Activated T-cell treated with anti-CD3 and anti-CD28 coated beads, Interleukin-2, amount 50 U/mL, for 1 hour (primary cell): ENCODE results near the gene GADL1.

ENCODE experiments used
- DNase-seq: peaks from one replicate; pipeline ENCODE4 v3.0.0-alpha.2; 2020

Gene GADL1

GRCh38 chr3:30753766-30754165 is 140.7 kb downstream of the GADL1 start:
- no peak for DNase-seq

GRCh38 chr3:30752970-30753369 is 141.5 kb downstream of the GADL1 start:
- no peak for DNase-seq

DNA sequence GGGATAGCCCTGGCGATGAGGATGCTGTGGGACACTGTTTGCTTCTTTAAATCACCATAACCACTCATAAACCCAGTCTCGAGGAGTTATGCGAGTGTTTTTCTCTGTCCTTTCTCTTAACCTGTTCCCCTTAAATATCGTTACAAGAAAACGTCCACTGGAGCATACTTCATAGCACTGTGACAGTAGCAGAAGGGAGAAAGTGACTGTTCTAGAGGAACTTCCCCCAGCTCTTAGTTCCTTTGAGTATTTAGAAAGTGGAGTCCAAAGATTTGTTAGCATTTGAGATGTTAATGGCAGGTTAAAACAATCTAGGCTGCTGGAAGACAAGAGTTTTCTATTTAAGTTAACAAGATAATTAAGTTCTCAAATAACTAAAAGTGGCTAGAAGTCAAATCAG is 142.0 kb downstream of the GADL1 start:
- no peak for DNase-seq

DNA sequence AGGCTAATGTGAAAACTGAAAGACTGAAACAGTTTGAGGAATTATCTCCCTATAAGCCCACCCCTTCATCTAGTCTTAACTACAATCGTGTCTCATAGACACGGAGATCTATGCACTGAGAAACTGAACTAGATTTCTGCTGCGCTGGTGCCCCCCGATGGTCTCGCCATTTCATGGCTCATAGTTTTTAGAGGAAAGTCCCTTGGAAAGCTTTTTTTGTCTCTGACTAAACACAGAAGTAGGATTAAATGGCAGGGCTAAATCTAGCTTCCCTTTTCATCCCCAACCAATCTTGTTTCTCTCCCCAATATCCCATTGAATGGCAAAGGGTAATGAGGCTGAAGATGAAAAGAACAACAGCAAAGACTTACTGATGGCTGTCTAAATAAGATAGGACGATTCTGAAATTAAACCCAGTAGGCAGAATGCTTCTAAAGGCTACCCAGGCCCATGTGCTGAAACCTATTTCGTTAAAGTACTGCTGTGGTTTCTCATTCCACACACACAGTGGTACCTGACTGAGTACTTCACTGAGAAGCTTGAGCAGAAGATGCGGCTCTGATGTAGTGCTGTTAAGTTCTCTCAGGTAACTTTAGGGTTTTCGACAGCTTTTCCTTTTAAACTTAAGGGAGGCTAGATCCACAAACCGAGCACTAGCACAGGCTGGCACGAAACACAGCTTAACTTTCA is 142.7 kb downstream of the GADL1 start:
- peak; percentile 66 for DNase-seq

- no peak for DNase-seq
Measured at GRCh38 chr3:30750967-30751366, 143.5 kb downstream of the GADL1 start.

DNA sequence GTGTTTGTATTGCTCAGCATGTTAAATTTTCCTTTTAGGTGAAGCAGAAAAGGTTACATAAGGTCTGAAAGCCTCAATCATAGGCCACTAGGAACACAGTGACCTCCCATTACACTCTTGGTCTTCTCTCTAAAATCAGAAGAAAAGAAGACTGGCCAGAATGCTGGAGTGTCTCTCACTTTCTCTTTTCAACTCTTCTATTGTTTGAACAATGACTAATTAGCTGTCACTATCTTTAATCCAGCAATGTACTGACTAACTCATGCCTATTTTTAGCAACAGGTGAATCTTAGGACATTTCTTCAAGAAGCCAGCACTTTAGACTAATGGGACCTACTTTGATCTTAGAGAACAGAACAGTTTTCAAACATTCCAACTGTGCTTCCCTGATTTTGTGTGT is 145.2 kb downstream of the GADL1 start:
- DNase-seq: no peak

- DNase-seq: no peak
Measured at GRCh38 chr3:30747771-30748281, 146.6 kb downstream of the GADL1 start.

GRCh38 chr3:30743641-30744317 is 150.7 kb downstream of the GADL1 start:
- DNase-seq: no peak

DNA sequence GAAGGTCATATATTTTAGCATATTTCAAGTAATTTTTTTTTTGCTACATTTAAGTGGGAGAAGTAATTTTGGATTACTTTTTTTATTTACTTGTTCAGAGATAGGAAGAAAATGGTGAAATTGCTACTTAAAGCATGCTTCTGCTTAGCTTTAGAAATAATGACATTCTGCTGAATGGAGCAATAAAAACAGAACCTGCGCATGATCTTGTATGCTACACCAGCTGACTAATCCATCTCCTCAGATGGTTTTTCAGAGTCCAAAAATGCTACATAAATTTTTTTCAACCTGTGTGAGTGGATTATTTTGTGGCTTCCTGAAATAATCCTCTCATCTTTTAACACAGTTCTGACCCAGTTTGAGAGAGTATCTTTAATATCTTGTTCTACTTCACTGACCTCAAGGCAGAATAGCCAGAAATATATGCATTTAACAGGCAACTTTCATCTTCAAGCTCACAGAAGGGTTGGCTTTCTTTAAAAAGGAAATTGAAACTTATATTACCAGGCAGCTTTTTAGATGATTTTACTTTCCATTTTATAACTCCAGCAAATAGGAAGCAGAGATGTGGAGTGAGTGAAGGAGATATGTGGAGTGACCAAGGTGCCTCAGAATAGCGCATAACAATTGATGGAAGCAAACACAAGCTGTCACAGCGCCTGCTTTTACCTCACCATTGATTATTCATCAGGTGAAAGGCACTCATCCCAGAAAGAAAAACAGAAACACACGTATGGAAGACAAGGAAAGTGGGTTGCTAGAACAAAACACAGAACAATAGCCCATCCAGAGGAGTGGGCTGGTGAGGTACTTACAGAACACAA is 151.5 kb downstream of the GADL1 start:
- DNase-seq: no peak

GRCh38 chr3:30741889-30742288 is 152.6 kb downstream of the GADL1 start:
- no peak for DNase-seq

GRCh38 chr3:30738605-30739004 is 155.9 kb downstream of the GADL1 start:
- no peak for DNase-seq

- no peak for DNase-seq
Measured at GRCh38 chr3:30737743-30738499, 156.5 kb downstream of the GADL1 start.

DNA sequence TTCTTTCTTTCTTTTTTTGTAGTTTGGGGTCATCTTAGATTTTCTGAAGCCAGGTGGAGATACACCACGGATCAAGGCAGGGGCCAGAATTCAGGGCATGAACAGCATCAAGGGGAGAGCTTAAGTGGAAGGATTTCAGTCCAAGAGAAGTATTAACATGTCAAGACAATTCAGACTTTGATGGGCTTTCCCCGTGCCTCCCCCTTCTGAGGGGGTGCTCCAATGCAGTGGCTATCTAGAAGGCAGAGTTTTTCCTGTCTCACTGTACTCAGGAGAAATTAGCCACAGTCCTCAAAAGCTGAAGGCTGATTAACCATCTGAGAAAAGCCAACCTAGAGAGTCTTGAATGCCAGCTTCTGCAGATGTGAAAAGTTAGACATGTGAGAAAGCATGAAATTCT is 160.8 kb downstream of the GADL1 start:
- no peak for DNase-seq

GRCh38 chr3:30733209-30733608 is 161.3 kb downstream of the GADL1 start:
- no peak for DNase-seq

DNA sequence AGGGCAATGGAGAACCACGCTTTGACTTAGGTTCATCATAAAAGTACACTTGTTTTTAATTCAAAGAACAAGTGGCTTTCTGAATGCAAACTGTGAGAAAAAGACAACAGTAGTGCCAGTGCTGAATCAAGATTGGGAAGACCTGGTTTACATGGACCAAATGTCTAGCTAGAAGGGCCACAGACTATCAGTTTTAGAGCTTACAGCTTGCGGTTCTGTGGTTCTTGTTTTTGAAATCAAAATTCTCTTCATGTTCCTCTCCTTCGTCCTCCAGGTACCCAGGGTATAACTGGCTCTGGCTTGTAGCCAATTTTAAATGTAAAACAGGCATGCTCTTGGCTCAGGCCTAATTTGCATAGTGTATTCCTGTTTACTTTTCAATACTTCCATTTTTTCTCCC is 163.5 kb downstream of the GADL1 start:
- DNase-seq: no peak

GRCh38 chr3:30729936-30730335 is 164.5 kb downstream of the GADL1 start:
- no peak for DNase-seq

DNA sequence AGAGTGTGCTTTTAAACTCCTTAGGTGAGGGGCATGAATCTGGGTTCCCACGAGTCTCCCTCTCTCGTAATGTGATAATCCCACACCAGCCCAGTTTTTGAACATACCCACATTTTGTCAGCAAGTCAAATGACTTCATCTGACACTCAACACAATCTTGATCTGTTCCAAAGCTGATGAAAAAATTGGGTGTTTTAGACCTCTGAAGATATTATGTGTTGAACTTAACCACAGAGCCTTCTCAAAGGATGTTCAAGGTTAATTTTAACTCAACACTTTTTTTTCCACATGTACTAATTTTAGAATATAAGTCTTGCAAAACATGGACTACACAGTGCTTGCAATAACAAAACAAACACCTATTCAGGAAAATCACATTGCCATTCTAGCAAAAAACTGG is 164.9 kb downstream of the GADL1 start:
- no peak for DNase-seq

DNA sequence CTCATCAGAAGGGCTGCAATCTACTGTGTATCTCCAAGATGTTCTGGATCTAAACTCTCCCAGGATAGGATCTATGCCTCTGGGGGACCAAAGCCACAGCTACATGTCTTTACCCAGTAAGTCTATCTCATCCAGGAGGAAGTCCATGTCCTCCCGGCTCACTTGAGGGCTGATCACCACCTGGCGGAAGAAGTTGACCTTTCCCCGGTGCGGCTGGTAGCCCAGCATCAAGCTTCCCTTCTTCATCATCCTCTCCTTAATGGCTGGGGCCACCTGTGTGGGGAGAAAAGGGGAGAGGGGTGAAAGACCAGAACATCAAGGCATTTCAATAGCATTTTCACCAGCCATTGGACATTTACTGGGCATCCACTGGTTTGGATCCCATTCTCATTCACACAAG is 166.3 kb downstream of the GADL1 start:
- no peak for DNase-seq

- DNase-seq: no peak
Measured at GRCh38 chr3:30724863-30725262, 169.6 kb downstream of the GADL1 start.

DNA sequence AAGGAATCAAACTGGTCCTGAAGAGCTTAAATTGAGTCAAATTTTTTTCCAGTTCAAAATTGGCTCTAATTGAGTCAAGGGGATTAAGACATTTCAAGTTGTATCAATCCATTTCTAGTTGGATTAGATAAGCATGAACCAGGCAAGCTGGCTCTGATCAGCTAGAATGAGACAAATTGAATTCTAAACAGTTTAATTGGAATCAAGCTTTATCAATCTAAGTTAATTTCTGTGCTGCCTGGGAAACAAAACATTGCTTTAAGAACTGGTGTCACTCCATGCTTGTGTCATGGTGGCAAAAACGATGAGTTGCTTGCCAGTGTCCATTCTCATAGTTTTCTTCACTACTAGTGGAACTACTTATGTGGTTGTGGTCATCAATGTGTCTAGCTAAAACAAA is 171.2 kb downstream of the GADL1 start:
- no peak for DNase-seq

DNA sequence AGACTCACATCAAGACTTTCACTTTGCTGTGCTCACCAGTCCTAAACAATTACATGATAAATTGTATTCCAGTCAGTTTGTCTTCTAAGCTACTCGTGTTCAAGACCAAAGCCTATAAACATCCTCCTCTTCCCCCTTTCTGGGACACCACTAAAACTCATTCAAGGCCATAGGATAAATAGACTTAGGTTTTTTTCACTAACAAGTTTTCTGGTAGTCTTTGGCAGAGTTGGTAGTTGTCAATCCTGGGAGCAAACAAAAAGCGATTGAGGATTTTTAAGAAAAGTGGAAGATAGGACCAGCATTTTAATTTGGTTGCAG is 173.2 kb downstream of the GADL1 start:
- no peak for DNase-seq

GRCh38 chr3:30720586-30721313 is 173.7 kb downstream of the GADL1 start:
- no peak for DNase-seq
